Measurements from ENCODE around the gene PPM1D. TPM values are rescaled to one million over a fixed set of nuclear protein-coding genes. Genes with fewer than 3 reads are reported as not detected.
A peak's percentile ranks its signal among the peaks of the same experiment; 100 is the strongest.
"Not testable (repeated sequence)": the region's sequence is repeated elsewhere in the genome, so short reads cannot be mapped to it uniquely, and the experiment has no call there.

Gene PPM1D
- total RNA-seq, 1 experiment from 2014 or later, result 19.0 TPM

DNA sequence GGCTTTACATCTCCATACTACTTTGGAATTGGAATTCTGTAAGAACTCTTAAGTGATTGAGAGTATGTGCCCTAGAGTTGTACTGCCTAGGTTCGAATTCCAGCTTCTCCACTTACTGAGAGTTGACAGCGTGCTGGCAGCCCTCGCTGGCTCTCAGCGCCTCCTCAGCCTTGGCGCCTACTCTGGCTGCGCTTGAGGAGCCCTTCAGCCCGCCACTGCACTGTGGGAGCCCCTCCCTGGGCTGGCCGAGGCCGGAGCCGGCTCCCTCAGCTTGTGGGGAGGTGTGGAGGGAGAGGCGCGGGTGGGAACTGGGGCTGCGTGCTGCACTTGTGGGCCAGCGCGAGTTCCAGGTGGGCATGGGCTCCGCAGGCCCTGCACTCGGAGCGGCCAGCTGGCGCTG is 13.3 kb downstream of the PPM1D start:
- no peak overlapping the region for H4K8ac ChIP-seq (replicated peaks; ENCODE audit: insufficient read length, low read depth, low read length)

GRCh38 chr17:60613796-60614195 is 13.8 kb downstream of the PPM1D start:
- not testable (repeated sequence) for H3K56ac ChIP-seq (ENCODE audit: insufficient read length, low read depth, low read length); H4K5ac ChIP-seq (ENCODE audit: insufficient read length, low read depth, low read length); H3K27me3 Mint-ChIP-seq (ENCODE audit: low read depth); H2BK120ac ChIP-seq (ENCODE audit: low read depth, low read length, poor library complexity, severe bottlenecking); H2AK5ac ChIP-seq (ENCODE audit: insufficient read length, low read length); H2BK5ac ChIP-seq (ENCODE audit: insufficient read length, low read length); H3K9me3 ChIP-seq (ENCODE audit: control insufficient read depth, low read depth, low read length); H2BK15ac ChIP-seq (ENCODE audit: low read depth, low read length); H3K79me1 ChIP-seq (ENCODE audit: insufficient read depth, low read depth, low read length, poor library complexity, severe bottlenecking); H2BK20ac ChIP-seq (ENCODE audit: low read depth, low read length, poor library complexity, severe bottlenecking); H3K4me3 Mint-ChIP-seq; H3K14ac ChIP-seq (ENCODE audit: insufficient read depth, low read length); H3K4me1 ChIP-seq (ENCODE audit: insufficient read depth, low read length); H4K91ac ChIP-seq (ENCODE audit: insufficient read length, low read depth, low read length); H4K8ac ChIP-seq (replicated peaks; ENCODE audit: insufficient read length, low read depth, low read length); H3K4ac ChIP-seq (ENCODE audit: low read depth, low read length); H3K23me2 ChIP-seq (ENCODE audit: insufficient read length, low read depth, low read length, poor library complexity, severe bottlenecking); H3K4me2 ChIP-seq (ENCODE audit: insufficient read depth, insufficient read length, low read length); H2AFZ ChIP-seq (ENCODE audit: low read length); H2BK12ac ChIP-seq (ENCODE audit: insufficient read length, low read depth, low read length); H3T11ph ChIP-seq (ENCODE audit: low read length); H4K20me1 ChIP-seq (ENCODE audit: control insufficient read depth, insufficient read depth, insufficient read length); H3K9me3 Mint-ChIP-seq; H3K27ac ChIP-seq (ENCODE audit: insufficient read length, low read depth, low read length); H3K27me3 ChIP-seq (ENCODE audit: insufficient read depth, low read length); H3K4me1 Mint-ChIP-seq; H3K9ac ChIP-seq (ENCODE audit: extremely low read depth, insufficient read length, low read length); H3K18ac ChIP-seq (ENCODE audit: insufficient read length, low read depth, low read length); H3K23ac ChIP-seq (ENCODE audit: insufficient read length, low read depth, low read length); DNase-seq
- WGBS (ENCODE audit: extremely low coverage, insufficient read length, low lambda C conversion rate), result no CpG with 5 or more reads among the region's 20 CpGs
- H3K79me2 ChIP-seq (ENCODE audit: insufficient read depth, low read length), result peaks cover 25% of the 10 kb centered on the region; the same call in 1 of the 2 replicates
- peak overlapping the region in 1 of 3 experiments; percentile 28; a peak in 1 of 7 replicates for H3K27ac Mint-ChIP-seq
- H3K36me3 Mint-ChIP-seq (ENCODE audit: insufficient read depth in 1 of 3, low read depth in 3 of 3), result peaks cover 7 to 14% (median 10%) of the 10 kb centered on the region in 3 experiments

More for the DNA sequence above, 13.3 kb downstream of the PPM1D start:
- Histone ChIP-seq H3K79me1 (ENCODE audit: insufficient read depth, low read depth, low read length, poor library complexity, severe bottlenecking) (peaks cover 10% of the 10 kb centered on the region), H3K9ac (ENCODE audit: extremely low read depth, insufficient read length, low read length) (no peak overlapping the region), H4K5ac (ENCODE audit: insufficient read length, low read depth, low read length) (no peak overlapping the region), H3K9me3 (ENCODE audit: control insufficient read depth, low read depth, low read length) (no peaks in the 10 kb centered on the region), H3T11ph (ENCODE audit: low read length) (no peak overlapping the region), H2BK12ac (ENCODE audit: insufficient read length, low read depth, low read length) (no peak overlapping the region), H3K27me3 (ENCODE audit: insufficient read depth, low read length) (no peaks in the 10 kb centered on the region), H3K4me1 (ENCODE audit: insufficient read depth, low read length) (no peaks in the 10 kb centered on the region), H3K79me2 (ENCODE audit: insufficient read depth, low read length) (peaks cover 24% of the 10 kb centered on the region; the same call in 1 of the 2 replicates), H4K20me1 (ENCODE audit: control insufficient read depth, insufficient read depth, insufficient read length) (no peaks in the 10 kb centered on the region), H3K14ac (ENCODE audit: insufficient read depth, low read length) (no peak overlapping the region), H3K27ac (ENCODE audit: insufficient read length, low read depth, low read length) (no peak overlapping the region), H2BK5ac (ENCODE audit: insufficient read length, low read length) (no peak overlapping the region), H3K4me2 (ENCODE audit: insufficient read depth, insufficient read length, low read length) (no peak overlapping the region), H2BK120ac (ENCODE audit: low read depth, low read length, poor library complexity, severe bottlenecking) (no peak overlapping the region), H3K18ac (ENCODE audit: insufficient read length, low read depth, low read length) (no peak overlapping the region), H2AK5ac (ENCODE audit: insufficient read length, low read length) (no peak overlapping the region), H2AFZ (ENCODE audit: low read length) (no peak overlapping the region), H3K56ac (ENCODE audit: insufficient read length, low read depth, low read length) (no peak overlapping the region), H3K4ac (ENCODE audit: low read depth, low read length) (no peak overlapping the region), H3K23me2 (ENCODE audit: insufficient read length, low read depth, low read length, poor library complexity, severe bottlenecking) (no peaks in the 10 kb centered on the region), H3K23ac (ENCODE audit: insufficient read length, low read depth, low read length) (no peak overlapping the region), H2BK15ac (ENCODE audit: low read depth, low read length) (no peak overlapping the region), H4K91ac (ENCODE audit: insufficient read length, low read depth, low read length) (no peak overlapping the region), H2BK20ac (ENCODE audit: low read depth, low read length, poor library complexity, severe bottlenecking) (no peak overlapping the region)
- WGBS (ENCODE audit: extremely low coverage, insufficient read length, low lambda C conversion rate), result no CpG with 5 or more reads among the region's 19 CpGs
- Mint-ChIP-seq H3K4me1 (no peaks in the 10 kb centered on the region), H3K27ac (no peak overlapping the region), H3K4me3 (no peak overlapping the region), H3K9me3 (peaks cover 0 to 4% of the 10 kb centered on the region in 2 experiments; a peak in 3 of 5 replicates), H3K36me3 (ENCODE audit: insufficient read depth in 1 of 3, low read depth in 3 of 3) (peaks cover 7 to 14% (median 10%) of the 10 kb centered on the region in 3 experiments), H3K27me3 (ENCODE audit: low read depth) (no peaks in the 10 kb centered on the region)
- no peak for DNase-seq
- TF ChIP-seq, protein P1, sequence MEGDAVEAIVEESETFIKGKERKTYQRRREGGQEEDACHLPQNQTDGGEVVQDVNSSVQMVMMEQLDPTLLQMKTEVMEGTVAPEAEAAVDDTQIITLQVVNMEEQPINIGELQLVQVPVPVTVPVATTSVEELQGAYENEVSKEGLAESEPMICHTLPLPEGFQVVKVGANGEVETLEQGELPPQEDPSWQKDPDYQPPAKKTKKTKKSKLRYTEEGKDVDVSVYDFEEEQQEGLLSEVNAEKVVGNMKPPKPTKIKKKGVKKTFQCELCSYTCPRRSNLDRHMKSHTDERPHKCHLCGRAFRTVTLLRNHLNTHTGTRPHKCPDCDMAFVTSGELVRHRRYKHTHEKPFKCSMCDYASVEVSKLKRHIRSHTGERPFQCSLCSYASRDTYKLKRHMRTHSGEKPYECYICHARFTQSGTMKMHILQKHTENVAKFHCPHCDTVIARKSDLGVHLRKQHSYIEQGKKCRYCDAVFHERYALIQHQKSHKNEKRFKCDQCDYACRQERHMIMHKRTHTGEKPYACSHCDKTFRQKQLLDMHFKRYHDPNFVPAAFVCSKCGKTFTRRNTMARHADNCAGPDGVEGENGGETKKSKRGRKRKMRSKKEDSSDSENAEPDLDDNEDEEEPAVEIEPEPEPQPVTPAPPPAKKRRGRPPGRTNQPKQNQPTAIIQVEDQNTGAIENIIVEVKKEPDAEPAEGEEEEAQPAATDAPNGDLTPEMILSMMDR (conservative IDR thresholded peaks at IDR 0.05), result no peak
